ENCODE measurements around the gene PRDM5. TPM values are rescaled to one million over a fixed set of nuclear protein-coding genes. Genes with fewer than 3 reads are reported as not detected.
A peak's percentile ranks its signal among the peaks of the same experiment; 100 is the strongest.

Gene PRDM5
- polyA plus RNA-seq, 4 donors: 0.22 to 17.3 (median 1.5) TPM

- Histone ChIP-seq H3K4me3 (ENCODE audit: low read depth in 1 of 3, low read length in 3 of 3) (no peak overlapping the region), H3K9me3 (ENCODE audit: control insufficient read depth in 2 of 2, insufficient read depth in 1 of 2, low read depth in 1 of 2, low read length in 1 of 2) (peaks cover 0 to 8% of the 10 kb centered on the region in 2 donors), H3K36me3 (ENCODE audit: control insufficient read depth in 3 of 3, insufficient read depth in 2 of 3, low read depth in 1 of 3, low read length in 3 of 3) (no peaks in the 10 kb centered on the region), H3K27me3 (ENCODE audit: control insufficient read depth in 3 of 3, insufficient read depth in 3 of 3, low read length in 3 of 3) (no peaks in the 10 kb centered on the region), H3K27ac (ENCODE audit: low read depth in 1 of 3, low read length in 2 of 3) (no peak overlapping the region), H3K4me1 (ENCODE audit: control insufficient read depth in 3 of 3, insufficient read depth in 2 of 3, low read depth in 1 of 3, low read length in 2 of 3) (peaks cover 0 to 2% (median 0%) of the 10 kb centered on the region in 3 donors)
- 83 to 92% (median 91%) methylated on average over 7 of the region's 7 CpGs for WGBS, 3 donors
- no peak for DNase-seq
- FAIRE-seq: no peak
These were observed 92.3 kb downstream of the PRDM5 start for GRCh38 chr4:120830204-120830603.

GRCh38 chr4:120829113-120829831, 93.3 kb downstream of the PRDM5 start:
- Histone ChIP-seq H3K27ac (ENCODE audit: low read depth in 1 of 3, low read length in 2 of 3) (no peak overlapping the region), H3K36me3 (ENCODE audit: control insufficient read depth in 3 of 3, insufficient read depth in 2 of 3, low read depth in 1 of 3, low read length in 3 of 3) (no peaks in the 10 kb centered on the region), H3K4me1 (ENCODE audit: control insufficient read depth in 3 of 3, insufficient read depth in 2 of 3, low read depth in 1 of 3, low read length in 2 of 3) (peaks cover 0 to 2% (median 0%) of the 10 kb centered on the region in 3 donors), H3K27me3 (ENCODE audit: control insufficient read depth in 3 of 3, insufficient read depth in 3 of 3, low read length in 3 of 3) (no peaks in the 10 kb centered on the region), H3K9me3 (ENCODE audit: control insufficient read depth in 2 of 2, insufficient read depth in 1 of 2, low read depth in 1 of 2, low read length in 1 of 2) (peaks cover 0 to 3% of the 10 kb centered on the region in 2 donors), H3K4me3 (ENCODE audit: low read depth in 1 of 3, low read length in 3 of 3) (no peak overlapping the region)
- no peak for DNase-seq
- no peak for FAIRE-seq
- 64 to 72% (median 69%) methylated on average over 4 of the region's 4 CpGs for WGBS, 3 donors

GRCh38 chr4:120826853-120827252, 95.7 kb downstream of the PRDM5 start:
- FAIRE-seq (no peak), DNase-seq (no peak)
- no peak overlapping the region for H3K4me3 ChIP-seq (ENCODE audit: low read depth in 1 of 3, low read length in 3 of 3)

GRCh38 chr4:120826449-120826848, 96.1 kb downstream of the PRDM5 start:
- Histone ChIP-seq H3K9me3 (ENCODE audit: control insufficient read depth in 2 of 2, insufficient read depth in 1 of 2, low read depth in 1 of 2, low read length in 1 of 2) (no peaks in the 10 kb centered on the region), H3K4me1 (ENCODE audit: control insufficient read depth in 3 of 3, insufficient read depth in 2 of 3, low read depth in 1 of 3, low read length in 2 of 3) (peaks cover 0 to 2% (median 0%) of the 10 kb centered on the region in 3 donors), H3K36me3 (ENCODE audit: control insufficient read depth in 3 of 3, insufficient read depth in 2 of 3, low read depth in 1 of 3, low read length in 3 of 3) (no peaks in the 10 kb centered on the region), H3K27me3 (ENCODE audit: control insufficient read depth in 3 of 3, insufficient read depth in 3 of 3, low read length in 3 of 3) (no peaks in the 10 kb centered on the region), H3K4me3 (ENCODE audit: low read depth in 1 of 3, low read length in 3 of 3) (no peak overlapping the region), H3K27ac (ENCODE audit: low read depth in 1 of 3, low read length in 2 of 3) (no peak overlapping the region)
- FAIRE-seq (no peak), DNase-seq (no peak)
- WGBS, 3 donors: 21 to 33% (median 25%) methylated on average over 1 of the region's 1 CpG

More at GRCh38 chr4:120826853-120827252, 95.7 kb downstream of the PRDM5 start:
- 88 to 93% (median 91%) methylated on average over 6 of the region's 6 CpGs for WGBS, 3 donors
- H3K4me1 ChIP-seq (ENCODE audit: control insufficient read depth in 3 of 3, insufficient read depth in 2 of 3, low read depth in 1 of 3, low read length in 2 of 3): peaks cover 0 to 2% (median 0%) of the 10 kb centered on the region in 3 donors
- no peaks in the 10 kb centered on the region for H3K27me3 ChIP-seq (ENCODE audit: control insufficient read depth in 3 of 3, insufficient read depth in 3 of 3, low read length in 3 of 3)
- no peaks in the 10 kb centered on the region for H3K9me3 ChIP-seq (ENCODE audit: control insufficient read depth in 2 of 2, insufficient read depth in 1 of 2, low read depth in 1 of 2, low read length in 1 of 2)
- H3K27ac ChIP-seq (ENCODE audit: low read depth in 1 of 3, low read length in 2 of 3): no peak overlapping the region
- H3K36me3 ChIP-seq (ENCODE audit: control insufficient read depth in 3 of 3, insufficient read depth in 2 of 3, low read depth in 1 of 3, low read length in 3 of 3): no peaks in the 10 kb centered on the region

GRCh38 chr4:120824946-120825345, 97.6 kb downstream of the PRDM5 start:
- FAIRE-seq (no peak), DNase-seq (peak; percentile 54 to 55)
- H3K4me1 ChIP-seq (ENCODE audit: control insufficient read depth in 3 of 3, insufficient read depth in 2 of 3, low read depth in 1 of 3, low read length in 2 of 3): peaks cover 0 to 2% (median 0%) of the 10 kb centered on the region in 3 donors
- no peaks in the 10 kb centered on the region for H3K9me3 ChIP-seq (ENCODE audit: control insufficient read depth in 2 of 2, insufficient read depth in 1 of 2, low read depth in 1 of 2, low read length in 1 of 2)
- H3K27ac ChIP-seq (ENCODE audit: low read depth in 1 of 3, low read length in 2 of 3): no peak overlapping the region
- H3K4me3 ChIP-seq (ENCODE audit: low read depth in 1 of 3, low read length in 3 of 3): no peak overlapping the region
- peaks cover 0 to 2% (median 0%) of the 10 kb centered on the region in 3 donors for H3K36me3 ChIP-seq (ENCODE audit: control insufficient read depth in 3 of 3, insufficient read depth in 2 of 3, low read depth in 1 of 3, low read length in 3 of 3)
- no peaks in the 10 kb centered on the region for H3K27me3 ChIP-seq (ENCODE audit: control insufficient read depth in 3 of 3, insufficient read depth in 3 of 3, low read length in 3 of 3)

- Histone ChIP-seq H3K27ac (ENCODE audit: low read depth in 1 of 3, low read length in 2 of 3) (no peak overlapping the region), H3K9me3 (ENCODE audit: control insufficient read depth in 2 of 2, insufficient read depth in 1 of 2, low read depth in 1 of 2, low read length in 1 of 2) (no peaks in the 10 kb centered on the region), H3K27me3 (ENCODE audit: control insufficient read depth in 3 of 3, insufficient read depth in 3 of 3, low read length in 3 of 3) (no peaks in the 10 kb centered on the region), H3K36me3 (ENCODE audit: control insufficient read depth in 3 of 3, insufficient read depth in 2 of 3, low read depth in 1 of 3, low read length in 3 of 3) (peaks cover 0 to 2% (median 0%) of the 10 kb centered on the region in 3 donors), H3K4me3 (ENCODE audit: low read depth in 1 of 3, low read length in 3 of 3) (no peak overlapping the region), H3K4me1 (ENCODE audit: control insufficient read depth in 3 of 3, insufficient read depth in 2 of 3, low read depth in 1 of 3, low read length in 2 of 3) (peaks cover 0 to 2% (median 0%) of the 10 kb centered on the region in 3 donors)
- 83 to 92% (median 87%) methylated on average over 3 of the region's 3 CpGs for WGBS, 3 donors
- FAIRE-seq (no peak), DNase-seq (no peak)
These were observed 100.5 kb downstream of the PRDM5 start for GRCh38 chr4:120821977-120822376.

- H3K27ac ChIP-seq (ENCODE audit: low read depth in 1 of 3, low read length in 2 of 3): no peak overlapping the region
- no peak for DNase-seq
- FAIRE-seq: no peak
- H3K4me1 ChIP-seq (ENCODE audit: control insufficient read depth in 3 of 3, insufficient read depth in 2 of 3, low read depth in 1 of 3, low read length in 2 of 3): peaks cover 0 to 2% (median 0%) of the 10 kb centered on the region in 3 donors
- no peak overlapping the region for H3K4me3 ChIP-seq (ENCODE audit: low read depth in 1 of 3, low read length in 3 of 3)
- H3K36me3 ChIP-seq (ENCODE audit: control insufficient read depth in 3 of 3, insufficient read depth in 2 of 3, low read depth in 1 of 3, low read length in 3 of 3): peaks cover 0 to 5% (median 0%) of the 10 kb centered on the region in 3 donors
- 90 to 92% (median 91%) methylated on average over 3 of the region's 3 CpGs for WGBS, 3 donors
- H3K27me3 ChIP-seq (ENCODE audit: control insufficient read depth in 3 of 3, insufficient read depth in 3 of 3, low read length in 3 of 3): no peaks in the 10 kb centered on the region
- H3K9me3 ChIP-seq (ENCODE audit: control insufficient read depth in 2 of 2, insufficient read depth in 1 of 2, low read depth in 1 of 2, low read length in 1 of 2): no peaks in the 10 kb centered on the region
These were observed 101.5 kb downstream of the PRDM5 start for GRCh38 chr4:120821029-120821428.

- Histone ChIP-seq H3K27me3 (ENCODE audit: control insufficient read depth in 3 of 3, insufficient read depth in 3 of 3, low read length in 3 of 3) (no peaks in the 10 kb centered on the region), H3K27ac (ENCODE audit: low read depth in 1 of 3, low read length in 2 of 3) (no peak overlapping the region), H3K4me3 (ENCODE audit: low read depth in 1 of 3, low read length in 3 of 3) (no peak overlapping the region), H3K4me1 (ENCODE audit: control insufficient read depth in 3 of 3, insufficient read depth in 2 of 3, low read depth in 1 of 3, low read length in 2 of 3) (no peaks in the 10 kb centered on the region), H3K36me3 (ENCODE audit: control insufficient read depth in 3 of 3, insufficient read depth in 2 of 3, low read depth in 1 of 3, low read length in 3 of 3) (peaks cover 0 to 5% (median 0%) of the 10 kb centered on the region in 3 donors), H3K9me3 (ENCODE audit: control insufficient read depth in 2 of 2, insufficient read depth in 1 of 2, low read depth in 1 of 2, low read length in 1 of 2) (no peaks in the 10 kb centered on the region)
- no peak for DNase-seq
- FAIRE-seq: no peak
- 72 to 82% (median 76%) methylated on average over 6 of the region's 6 CpGs for WGBS, 3 donors
These were observed 102.6 kb downstream of the PRDM5 start for GRCh38 chr4:120819805-120820437.

All from small intestine (tissue), 7 donors.